Activated naive CD4-positive, alpha-beta T cell treated with anti-CD3 and anti-CD28 coated beads for 36 hours (primary cell): ENCODE measurements around the gene ABLIM2. TPM values are rescaled to one million over a fixed set of nuclear protein-coding genes. Genes with fewer than 3 reads are reported as not detected.

Experiments used
- CTCF ChIA-PET: fragments of 350-600 bp; sonication (Branson Sonifier 250); formaldehyde crosslinking; loops from one replicate; lab custom pipeline; 2021; ENCODE audit warnings: antibody characterized with exemption; lab: Charles Lee
- DNase-seq: peaks from one replicate; pipeline ENCODE4 v3.0.0-alpha.2; 2020
- H3K27ac Mint-ChIP-seq: one replicate; pipeline ENCODE4 v1.8.0; 2021; ENCODE audit warnings: mild to moderate bottlenecking, mixed read lengths
- H3K27me3 Mint-ChIP-seq: one replicate; pipeline ENCODE4 v1.8.0; 2021; ENCODE audit warnings: low read depth, mixed read lengths
- H3K36me3 Mint-ChIP-seq: one replicate; pipeline ENCODE4 v1.8.0; 2021; ENCODE audit warnings: low read depth, mixed read lengths
- H3K4me1 Mint-ChIP-seq: one replicate; pipeline ENCODE4 v1.8.0; 2021; ENCODE audit warnings: low read depth, mixed read lengths
- H3K4me3 Mint-ChIP-seq: one replicate; pipeline ENCODE4 v1.8.0; 2021; ENCODE audit warnings: mild to moderate bottlenecking, moderate library complexity, mixed read lengths
- H3K9me3 Mint-ChIP-seq: one replicate; pipeline ENCODE4 v1.8.0; 2021; ENCODE audit warnings: mixed read lengths
- intact Hi-C: fragments of 100-400 bp; cut with micrococcal nuclease; formaldehyde crosslinking; loops from one replicate; pipeline ENCODE4 v1.15.1; 2023
- total RNA-seq, 2 experiments: library from RNA; stranded (reverse); gene quantifications; one replicate each; pipeline ENCODE4 v1.2.3, GENCODE V29; 2021

Gene ABLIM2
- total RNA-seq, 2 experiments from 2014 or later, result 0.22 to 0.24 TPM

- Mint-ChIP-seq H3K36me3 (no peaks in the 10 kb centered on the region), H3K27me3 (no peaks in the 10 kb centered on the region), H3K9me3 (peaks cover 10% of the 10 kb centered on the region), H3K4me3 (no peak overlapping the region), H3K4me1 (no peaks in the 10 kb centered on the region), H3K27ac (no peak overlapping the region)
- CTCF ChIA-PET, result interaction anchor here (1.1 kb wide), 1 partner anchor 11 kb away, joined by 3 read pairs; the partner anchor contains the start of gene ABLIM2
- DNase-seq, result no peak
- intact Hi-C loops, result no loop called here
Measured at GRCh38 chr4:8169763-8170162, 11.2 kb upstream of the ABLIM2 start.

GRCh38 chr4:8168832-8169598, 10.4 kb upstream of the ABLIM2 start:
- no peaks in the 10 kb centered on the region for H3K27me3 Mint-ChIP-seq
- no peak for DNase-seq
- intact Hi-C loops, result no loop called here
- no peaks in the 10 kb centered on the region for H3K36me3 Mint-ChIP-seq
- CTCF ChIA-PET, result interaction anchor here (0.7 to 2.5 kb wide), 4 partner anchors 8 to 120 kb away, joined by 3 to 13 read pairs (median 3); partner anchors contain the start of gene ABLIM2
- H3K4me1 Mint-ChIP-seq, result no peaks in the 10 kb centered on the region
- H3K27ac Mint-ChIP-seq, result no peak overlapping the region
- peaks cover 10% of the 10 kb centered on the region for H3K9me3 Mint-ChIP-seq
- no peak overlapping the region for H3K4me3 Mint-ChIP-seq

DNA sequence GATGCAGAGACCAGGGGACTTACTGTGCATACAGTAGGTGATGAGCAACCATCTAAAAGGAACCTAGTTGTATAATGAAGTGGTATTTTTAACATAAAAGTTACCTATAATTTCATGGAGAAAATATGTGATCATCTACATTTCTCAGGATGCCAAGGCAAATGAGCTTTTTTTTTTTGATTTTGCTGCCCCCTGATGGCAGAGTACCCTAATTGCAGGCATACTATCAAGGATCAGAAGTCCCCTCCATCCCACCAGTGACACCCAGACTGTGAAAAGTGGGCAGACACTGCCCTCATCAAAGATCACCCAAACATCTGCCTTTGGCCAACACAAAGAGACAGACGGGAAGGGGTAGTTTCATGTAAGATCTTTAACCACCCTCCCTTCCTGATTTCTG, 9.6 kb upstream of the ABLIM2 start:
- H3K27ac Mint-ChIP-seq, result no peak overlapping the region
- no peak overlapping the region for H3K4me3 Mint-ChIP-seq
- CTCF ChIA-PET, result interaction anchor here (0.7 to 2.5 kb wide), 2 partner anchors 9 to 119 kb away, joined by 3 to 13 read pairs; no protein-coding TSS in a partner anchor
- H3K9me3 Mint-ChIP-seq, result peaks cover 10% of the 10 kb centered on the region
- no peaks in the 10 kb centered on the region for H3K4me1 Mint-ChIP-seq
- no peak for DNase-seq
- intact Hi-C loops, result no loop called here
- H3K36me3 Mint-ChIP-seq, result no peaks in the 10 kb centered on the region
- no peaks in the 10 kb centered on the region for H3K27me3 Mint-ChIP-seq

DNA sequence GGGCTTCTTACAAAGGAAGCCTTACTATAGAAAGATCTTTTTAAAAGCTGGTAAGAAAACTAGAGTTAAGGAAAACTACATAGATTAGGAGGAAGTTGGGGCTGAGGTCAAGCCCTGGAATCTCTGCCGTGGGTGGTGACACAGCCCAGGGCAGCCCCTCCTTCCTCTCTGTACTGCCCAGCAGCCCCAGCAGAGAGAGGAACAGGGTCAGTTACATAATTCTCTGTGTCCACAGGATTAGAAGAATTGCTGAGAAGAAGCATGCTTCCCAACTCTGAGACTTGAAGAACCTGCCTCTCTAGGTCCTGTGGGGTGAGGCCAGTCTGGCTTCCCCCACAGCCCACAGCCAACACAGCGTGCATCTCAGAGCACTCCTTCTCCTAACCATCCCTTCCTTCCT, 9.2 kb upstream of the ABLIM2 start:
- peaks cover 10% of the 10 kb centered on the region for H3K9me3 Mint-ChIP-seq
- no peak overlapping the region for H3K27ac Mint-ChIP-seq
- intact Hi-C loops, result no loop called here
- no peaks in the 10 kb centered on the region for H3K27me3 Mint-ChIP-seq
- H3K36me3 Mint-ChIP-seq, result no peaks in the 10 kb centered on the region
- CTCF ChIA-PET, result interaction anchor here (0.7 to 2.5 kb wide), 2 partner anchors 10 to 119 kb away, joined by 3 to 13 read pairs; no protein-coding TSS in a partner anchor
- DNase-seq, result no peak
- H3K4me3 Mint-ChIP-seq, result no peak overlapping the region
- H3K4me1 Mint-ChIP-seq, result no peaks in the 10 kb centered on the region

- intact Hi-C loops, result no loop called here
- peaks cover 10% of the 10 kb centered on the region for H3K9me3 Mint-ChIP-seq
- CTCF ChIA-PET, result interaction anchor here (0.7 to 2.5 kb wide), 2 partner anchors 10 to 211 kb away, joined by 3 to 13 read pairs; no protein-coding TSS in a partner anchor
- H3K27me3 Mint-ChIP-seq, result no peaks in the 10 kb centered on the region
- H3K4me3 Mint-ChIP-seq, result no peak overlapping the region
- H3K27ac Mint-ChIP-seq, result no peak overlapping the region
- no peaks in the 10 kb centered on the region for H3K4me1 Mint-ChIP-seq
- no peak for DNase-seq
- H3K36me3 Mint-ChIP-seq, result no peaks in the 10 kb centered on the region
Measured at GRCh38 chr4:8167291-8167690, 8.7 kb upstream of the ABLIM2 start.

DNA sequence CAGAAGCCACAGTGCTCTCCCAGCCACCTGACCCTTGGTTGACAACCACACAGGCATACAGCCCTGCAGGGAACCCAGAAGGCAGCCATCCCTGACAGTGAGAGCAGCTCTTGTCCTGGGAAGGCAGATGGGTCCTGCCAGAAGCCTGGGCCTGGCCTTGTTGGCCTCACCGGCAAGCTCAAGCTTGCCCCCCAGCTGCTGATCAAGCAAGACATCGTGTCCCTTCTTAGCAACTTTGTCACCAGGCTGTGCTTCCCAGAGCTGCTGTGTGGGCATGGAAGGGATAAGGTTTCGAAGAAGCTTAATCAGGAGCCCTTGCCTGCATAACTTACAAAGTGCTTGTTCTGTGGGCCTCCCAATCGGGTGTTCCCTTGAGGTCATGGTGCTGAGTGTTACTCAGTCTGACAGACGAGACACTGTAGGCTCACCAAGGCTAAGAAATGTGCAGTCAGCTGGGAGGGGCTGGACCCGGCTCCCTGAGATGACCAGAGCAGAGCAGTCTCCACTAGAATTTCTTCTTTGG, 6.8 kb upstream of the ABLIM2 start:
- Mint-ChIP-seq H3K9me3 (peaks cover 10% of the 10 kb centered on the region), H3K27me3 (no peaks in the 10 kb centered on the region), H3K27ac (no peak overlapping the region), H3K4me1 (no peaks in the 10 kb centered on the region), H3K4me3 (no peak overlapping the region), H3K36me3 (no peaks in the 10 kb centered on the region)
- intact Hi-C loops, result no loop called here
- CTCF ChIA-PET, result interaction anchor here (0.6 kb wide), 1 partner anchor 254 kb away, joined by 3 read pairs; no protein-coding TSS in a partner anchor
- DNase-seq, result no peak

DNA sequence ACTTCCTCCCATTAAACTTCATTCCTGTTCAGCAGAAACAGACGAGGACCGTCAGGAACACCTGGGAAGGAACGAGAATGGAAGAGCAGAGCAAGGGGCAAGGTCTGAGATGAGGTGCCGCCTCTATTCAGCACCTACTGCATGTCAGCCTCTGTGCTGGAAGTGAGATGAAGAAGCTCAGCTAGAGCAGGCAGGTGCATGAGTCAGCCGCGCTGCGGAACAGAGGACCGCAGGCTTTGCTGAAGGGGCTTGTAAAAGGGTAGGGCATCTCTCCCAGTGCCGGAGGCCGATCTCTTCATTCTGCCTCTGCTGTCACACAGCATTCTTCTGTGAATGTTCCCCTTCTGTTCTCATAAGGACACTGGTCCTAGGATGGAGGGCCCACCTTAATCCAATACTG, 6.1 kb upstream of the ABLIM2 start:
- Mint-ChIP-seq H3K36me3 (no peaks in the 10 kb centered on the region), H3K9me3 (peaks cover 10% of the 10 kb centered on the region), H3K27ac (no peak overlapping the region), H3K4me1 (peaks cover 3% of the 10 kb centered on the region), H3K27me3 (no peaks in the 10 kb centered on the region), H3K4me3 (no peak overlapping the region)
- no peak for DNase-seq
- intact Hi-C loops, result no loop called here
- CTCF ChIA-PET, result no interaction called here

DNA sequence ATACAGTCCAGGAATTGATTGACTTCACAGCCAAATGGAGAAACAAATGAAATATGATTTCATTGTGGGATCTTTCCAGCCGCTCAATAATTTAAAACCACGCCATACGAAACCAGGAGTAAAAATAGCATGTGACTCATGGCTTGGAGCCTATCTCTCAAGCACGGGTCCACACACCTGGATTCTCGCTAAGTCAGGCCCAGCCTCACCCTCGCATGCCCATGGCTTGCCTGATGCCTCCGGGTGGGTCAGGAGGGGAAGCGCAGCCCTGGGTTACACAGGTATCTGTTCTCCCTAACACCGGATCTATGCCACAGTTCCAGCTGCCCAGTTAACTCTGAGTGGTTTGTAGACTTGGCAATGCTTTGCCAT, 5.6 kb upstream of the ABLIM2 start:
- H3K36me3 Mint-ChIP-seq, result no peaks in the 10 kb centered on the region
- CTCF ChIA-PET, result no interaction called here
- peaks cover 6% of the 10 kb centered on the region for H3K4me1 Mint-ChIP-seq
- H3K4me3 Mint-ChIP-seq, result no peak overlapping the region
- no peaks in the 10 kb centered on the region for H3K27me3 Mint-ChIP-seq
- no peak for DNase-seq
- H3K9me3 Mint-ChIP-seq, result peaks cover 7% of the 10 kb centered on the region
- intact Hi-C loops, result no loop called here
- H3K27ac Mint-ChIP-seq, result no peak overlapping the region

GRCh38 chr4:8163436-8164193, 5.0 kb upstream of the ABLIM2 start:
- H3K27ac Mint-ChIP-seq, result no peak overlapping the region
- DNase-seq, result no peak
- no peak overlapping the region for H3K4me3 Mint-ChIP-seq
- CTCF ChIA-PET, result no interaction called here
- peaks cover 7% of the 10 kb centered on the region for H3K9me3 Mint-ChIP-seq
- no peaks in the 10 kb centered on the region for H3K27me3 Mint-ChIP-seq
- intact Hi-C loops, result no loop called here
- H3K36me3 Mint-ChIP-seq, result no peaks in the 10 kb centered on the region
- peaks cover 9% of the 10 kb centered on the region for H3K4me1 Mint-ChIP-seq

- Mint-ChIP-seq H3K9me3 (peaks cover 2% of the 10 kb centered on the region), H3K4me1 (peaks cover 9% of the 10 kb centered on the region), H3K27me3 (no peaks in the 10 kb centered on the region), H3K27ac (no peak overlapping the region), H3K36me3 (no peaks in the 10 kb centered on the region), H3K4me3 (no peak overlapping the region)
- CTCF ChIA-PET, result interaction anchor here (0.7 kb wide), 1 partner anchor 435 kb away, joined by 4 read pairs; no protein-coding TSS in a partner anchor
- intact Hi-C loops, result no loop called here
- DNase-seq, result no peak
Measured at GRCh38 chr4:8163026-8163425, 4.4 kb upstream of the ABLIM2 start.

DNA sequence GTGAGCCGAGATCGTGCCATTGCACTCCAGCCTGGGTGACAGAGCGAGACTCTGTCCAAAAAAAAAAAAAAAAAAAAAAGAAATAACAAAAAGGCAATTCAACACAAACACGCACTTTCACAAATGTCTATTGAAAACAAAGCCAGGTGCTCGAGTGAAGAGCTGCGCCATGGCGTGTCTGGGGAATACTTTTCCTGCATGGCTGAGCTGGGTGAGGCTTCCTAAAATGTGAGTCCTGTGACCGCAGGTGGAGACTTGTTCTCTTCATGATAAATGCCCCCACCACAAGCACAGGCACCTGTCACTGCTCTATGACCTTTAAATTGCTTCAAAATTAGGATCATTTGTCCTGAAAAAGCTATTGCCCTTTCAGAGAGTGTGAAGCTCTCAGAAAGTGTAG, 4.0 kb upstream of the ABLIM2 start:
- Mint-ChIP-seq H3K27ac (no peak overlapping the region), H3K36me3 (no peaks in the 10 kb centered on the region), H3K4me1 (peaks cover 9% of the 10 kb centered on the region), H3K4me3 (no peak overlapping the region), H3K9me3 (no peaks in the 10 kb centered on the region), H3K27me3 (peaks cover under 1% of the 10 kb centered on the region)
- intact Hi-C loops, result no loop called here
- DNase-seq, result no peak
- CTCF ChIA-PET, result interaction anchor here (0.7 kb wide), 1 partner anchor 436 kb away, joined by 4 read pairs; no protein-coding TSS in a partner anchor

DNA sequence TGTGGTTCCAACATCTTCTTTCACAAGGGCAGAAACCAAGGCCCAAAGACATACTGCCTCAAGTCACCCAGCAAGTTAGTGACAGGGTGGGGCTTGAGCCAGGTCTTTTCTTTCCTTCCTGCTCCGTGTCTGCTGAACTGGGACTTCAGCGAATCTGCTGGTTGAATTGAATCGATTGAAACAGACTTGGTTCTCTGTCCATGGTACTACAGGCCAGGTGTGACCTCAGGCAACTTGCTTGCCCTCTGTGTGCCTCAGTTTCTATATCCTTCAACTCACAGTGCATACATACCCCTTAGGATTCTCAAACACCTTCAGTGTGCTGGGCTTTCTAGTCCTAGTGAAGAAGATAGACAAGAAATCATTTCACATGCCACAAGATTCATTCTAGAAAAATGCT, 2.0 kb upstream of the ABLIM2 start:
- no peaks in the 10 kb centered on the region for H3K36me3 Mint-ChIP-seq
- DNase-seq, result no peak
- CTCF ChIA-PET, result no interaction called here
- no peak overlapping the region for H3K27ac Mint-ChIP-seq
- no peak overlapping the region for H3K4me3 Mint-ChIP-seq
- H3K27me3 Mint-ChIP-seq, result peaks cover 4% of the 10 kb centered on the region
- no peaks in the 10 kb centered on the region for H3K9me3 Mint-ChIP-seq
- intact Hi-C loops, result no loop called here
- H3K4me1 Mint-ChIP-seq, result peaks cover 11% of the 10 kb centered on the region
